Activated CD8-positive, alpha-beta memory T cell treated with anti-CD3 and anti-CD28 coated beads, Interleukin-2, amount 50 U/mL, for 1 hour (primary cell): ENCODE data around the gene DACT1.
"Not testable (repeated sequence)": the region's sequence is repeated elsewhere in the genome, so short reads cannot be mapped to it uniquely, and the experiment has no call there.

Experiments used
- DNase-seq: peaks from one replicate; pipeline ENCODE4 v3.0.0-alpha.2; 2020; ENCODE audit errors: extremely low read depth

Gene DACT1

GRCh38 chr14:58637391-58638230, at the start of gene DACT1:
Gene DACT1 (plus strand): TSS chr14:58637962. CDS start chr14:58638203, 241 bp downstream.
- peak; percentile 1 for DNase-seq

GRCh38 chr14:58588321-58588720, 49.4 kb upstream of the DACT1 start:
- DNase-seq: not testable (repeated sequence)

- DNase-seq: no peak
Measured at GRCh38 chr14:58593977-58594376, 43.8 kb upstream of the DACT1 start.

- no peak for DNase-seq
Measured at GRCh38 chr14:58597041-58597440, 40.7 kb upstream of the DACT1 start.

- DNase-seq: no peak
Measured at GRCh38 chr14:58598028-58598803, 39.5 kb upstream of the DACT1 start.

- no peak for DNase-seq
Measured at GRCh38 chr14:58598804-58599525, 38.8 kb upstream of the DACT1 start.

GRCh38 chr14:58599707-58600106, 38.1 kb upstream of the DACT1 start:
- no peak for DNase-seq

GRCh38 chr14:58605465-58605864, 32.3 kb upstream of the DACT1 start:
- DNase-seq: no peak

- DNase-seq: no peak
Measured at GRCh38 chr14:58607131-58607951, 30.4 kb upstream of the DACT1 start.

- DNase-seq: no peak
Measured at GRCh38 chr14:58607952-58608317, 29.8 kb upstream of the DACT1 start.

GRCh38 chr14:58617619-58618018, 20.1 kb upstream of the DACT1 start:
- no peak for DNase-seq

- no peak for DNase-seq
Measured at GRCh38 chr14:58620011-58620410, 17.8 kb upstream of the DACT1 start.

- DNase-seq: no peak
Measured at GRCh38 chr14:58625438-58625837, 12.3 kb upstream of the DACT1 start.

GRCh38 chr14:58626431-58626831, 11.3 kb upstream of the DACT1 start:
- no peak for DNase-seq

- no peak for DNase-seq
Measured at GRCh38 chr14:58628406-58628805, 9.4 kb upstream of the DACT1 start.

GRCh38 chr14:58629281-58629680, 8.5 kb upstream of the DACT1 start:
- DNase-seq: no peak

GRCh38 chr14:58631732-58632131, 6.0 kb upstream of the DACT1 start:
- no peak for DNase-seq

- no peak for DNase-seq
Measured at GRCh38 chr14:58633831-58634230, 3.9 kb upstream of the DACT1 start.

- no peak for DNase-seq
Measured at GRCh38 chr14:58634406-58635090, 3.2 kb upstream of the DACT1 start.

- no peak for DNase-seq
Measured at GRCh38 chr14:58635091-58635830, 2.5 kb upstream of the DACT1 start.
